B cell (primary cell): ENCODE measurements around the gene CERS5. TPM values are rescaled to one million over a fixed set of nuclear protein-coding genes. Genes with fewer than 3 reads are reported as not detected.

ENCODE experiments used
- ATAC-seq: fragments of 200-7000 bp; cut with Tn5 transposase; one replicate; pipeline ENCODE4 v1.10.0; 2021; ENCODE audit warnings: low read depth, mild to moderate bottlenecking, moderate number of reproducible peaks, moderate library complexity
- CTCF ChIA-PET: fragments of 350-600 bp; sonication (Branson Sonifier 250); formaldehyde crosslinking; loops from one replicate; lab custom pipeline; 2021; ENCODE audit warnings: antibody characterized with exemption, inconsistent platforms; lab: Charles Lee
- POLR2A ChIA-PET: fragments of 350-600 bp; sonication (Branson Sonifier 250); formaldehyde crosslinking; loops from one replicate; lab custom pipeline; 2021; ENCODE audit warnings: antibody characterized with exemption; lab: Charles Lee
- DNase-seq: peaks from one replicate; pipeline ENCODE4 v3.0.0; 2013
- H2AFZ ChIP-seq: 2 replicates; pipeline ENCODE4 v1.6.1; 2012; ENCODE audit warnings: mild to moderate bottlenecking, low read depth, low read length; ENCODE audit not compliant: insufficient read depth, poor library complexity, severe bottlenecking
- H3K27ac ChIP-seq, 2 donors: 1 replicate in 1 of 2; 2 replicates in 1 of 2; pipeline ENCODE4 v1.5.1; 2012 to 2013; ENCODE audit warnings: low read length in 2 of 2, mild to moderate bottlenecking in 2 of 2, moderate library complexity in 1 of 2
- H3K27me3 ChIP-seq, 4 experiments: fragments of 200-600 bp in 1 of 4; sonication (generic) in 1 of 4; replicated peaks in 1 of 4; 1 replicate in 2 of 4; 2 replicates in 2 of 4; pipeline versions ENCODE4 v1.6.1 to v1.7.0; 2013 to 2016; ENCODE audit warnings: low read length in 3 of 4, mild to moderate bottlenecking in 2 of 4, mixed read lengths in 1 of 4, moderate library complexity in 1 of 4; ENCODE audit not compliant: insufficient read depth in 4 of 4, control insufficient read depth in 3 of 4; ENCODE audit errors: control extremely low read depth in 1 of 4
- H3K36me3 ChIP-seq, 2 experiments: replicated peaks in 1 of 2; 1 replicate in 1 of 2; 2 replicates in 1 of 2; pipeline versions ENCODE4 v1.6.1 to v1.7.1; 2013; ENCODE audit warnings: low read length in 1 of 2; ENCODE audit not compliant: insufficient read depth in 2 of 2, control insufficient read depth in 1 of 2; ENCODE audit errors: control extremely low read depth in 1 of 2, extremely low read depth in 1 of 2
- H3K4me1 ChIP-seq, 2 donors: fragments of 200-600 bp in 1 of 2; sonication (generic) in 1 of 2; 1 replicate in 1 of 2; 2 replicates in 1 of 2; pipeline versions ENCODE4 v1.5.1 to v1.6.1; 2013 to 2017; ENCODE audit warnings: low read length in 2 of 2; ENCODE audit not compliant: control insufficient read depth in 2 of 2, insufficient read depth in 2 of 2
- H3K4me2 ChIP-seq: replicated peaks from 2 replicates; pipeline ENCODE3; 2012; ENCODE audit warnings: mild to moderate bottlenecking, low read depth, low read length; ENCODE audit not compliant: poor library complexity, severe bottlenecking
- H3K4me3 ChIP-seq, 5 experiments: fragments of 200-600 bp in 1 of 5; sonication (generic) in 1 of 5; 1 replicate in 3 of 5; 2 replicates in 2 of 5; pipeline versions ENCODE4 v1.5.1 to v1.7.0; 2011 to 2016; ENCODE audit warnings: low read length in 4 of 5, mild to moderate bottlenecking in 4 of 5, low read depth in 2 of 5, control low read depth in 1 of 5, moderate library complexity in 1 of 5; ENCODE audit not compliant: insufficient read depth in 1 of 5; ENCODE audit errors: control extremely low read depth in 1 of 5, extremely low read depth in 1 of 5
- H3K79me2 ChIP-seq: fragments of 200-600 bp; sonication (generic); one replicate; pipeline ENCODE4 v1.6.0; 2016; ENCODE audit warnings: low read length; ENCODE audit not compliant: control insufficient read depth, insufficient read depth
- H3K9ac ChIP-seq: fragments of 200-600 bp; sonication (generic); 2 replicates; pipeline ENCODE4 v1.6.1; 2017; ENCODE audit warnings: mild to moderate bottlenecking, low read length, moderate library complexity
- H3K9me3 ChIP-seq, 3 donors: one replicate each; pipeline versions ENCODE4 v1.6.1 to v1.7.1; 2013; ENCODE audit warnings: low read length in 2 of 3; ENCODE audit not compliant: control insufficient read depth in 2 of 3, insufficient read depth in 1 of 3; ENCODE audit errors: control extremely low read depth in 1 of 3
- H4K20me1 ChIP-seq: 2 replicates; pipeline ENCODE4 v1.6.0; 2012; ENCODE audit warnings: mild to moderate bottlenecking, low read length; ENCODE audit not compliant: insufficient read depth, control insufficient read depth, poor library complexity, severe bottlenecking
- H3K27ac Mint-ChIP-seq: one replicate; pipeline ENCODE4 v1.8.0; 2021; ENCODE audit warnings: mixed read lengths
- H3K27me3 Mint-ChIP-seq: one replicate; pipeline ENCODE4 v1.8.0; 2021; ENCODE audit warnings: mixed read lengths
- H3K4me1 Mint-ChIP-seq: one replicate; pipeline ENCODE4 v1.8.0; 2021; ENCODE audit warnings: mixed read lengths
- H3K4me3 Mint-ChIP-seq: one replicate; pipeline ENCODE4 v1.8.0; 2021; ENCODE audit warnings: mixed read lengths
- H3K9me3 Mint-ChIP-seq: one replicate; pipeline ENCODE4 v1.8.0; 2022; ENCODE audit warnings: mixed read lengths; ENCODE audit not compliant: insufficient read depth
- EZH2 ChIP-seq: IDR thresholded peaks from 2 replicates; pipeline ENCODE4 v1.6.1; 2012; ENCODE audit warnings: borderline replicate concordance, low read depth, mild to moderate bottlenecking, moderate library complexity, low read length; ENCODE audit not compliant: insufficient read depth, poor library complexity, severe bottlenecking
- WGBS: methylation state at CpG from one replicate; pipeline ENCODE4 v1.1.5; 2013; ENCODE audit warnings: missing lambda C conversion rate; ENCODE audit not compliant: insufficient coverage; 5-methylcytosine and 5-hydroxymethylcytosine counted together
- intact Hi-C: fragments of 100-400 bp; cut with micrococcal nuclease; formaldehyde crosslinking; loops from one replicate; pipeline ENCODE4 v1.10.0; 2022
- polyA plus RNA-seq: library from polyadenylated mRNA; depleted of rRNA; stranded (reverse); fragments of >200 nt; gene quantifications from 2 replicates; pipeline ENCODE4 v1.2.3, GENCODE V29; 2012
- total RNA-seq, 2 donors: library from RNA; stranded (reverse); fragments of 120-200 nt in 1 of 2; gene quantifications; 1 replicate in 1 of 2; 2 replicates in 1 of 2; pipeline versions ENCODE4 v1.2.3 to v1.2.4, GENCODE V29; 2013 to 2022
- TF ChIP-seq, protein P1 (sequence below): fragments of 200-600 bp; IDR thresholded peaks from one replicate; pipeline ENCODE4 v1.8.0; 2022; ENCODE audit warnings: antibody characterized with exemption, mild to moderate bottlenecking

Gene CERS5
- total and polyA plus RNA-seq, 2 donors (not counting 1 experiment from before 2014, with no cell fraction given): 32.3 to 72.0 TPM

DNA sequence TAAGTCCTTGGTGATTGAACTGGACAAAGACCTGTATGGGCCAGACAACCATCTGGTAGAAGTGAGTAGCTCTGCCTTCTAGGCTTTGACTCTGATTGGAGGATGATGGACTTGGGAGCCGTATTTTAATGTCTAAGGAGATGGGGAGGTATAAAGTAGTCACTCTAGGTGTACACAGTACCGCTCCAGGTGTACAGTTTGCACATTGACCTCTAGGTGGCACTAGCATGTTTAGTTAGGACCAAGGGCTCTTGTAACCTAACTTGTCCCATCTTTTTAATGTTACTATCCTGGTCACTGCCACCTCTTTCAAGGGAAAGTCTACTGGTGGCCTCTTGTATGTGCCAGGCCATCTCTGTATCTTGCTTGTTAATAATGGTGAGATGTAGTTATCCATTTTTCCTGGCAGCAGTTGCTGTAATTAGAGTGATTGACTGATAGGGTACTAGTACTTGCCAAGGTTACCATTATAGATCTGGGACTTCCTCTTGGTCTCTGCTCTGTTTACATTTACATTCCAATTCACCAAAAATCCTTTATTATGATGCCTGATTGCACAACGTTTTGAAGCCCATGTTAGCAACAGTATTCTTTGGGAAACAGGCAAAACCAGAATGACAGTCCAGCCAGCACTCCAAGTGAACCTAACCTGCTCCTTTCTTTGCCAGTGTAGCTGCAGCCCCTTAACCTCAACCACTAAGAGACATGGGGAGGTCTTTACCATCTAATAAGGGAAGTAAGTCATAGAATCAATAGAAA lies 78.4 kb downstream of the CERS5 start:
- Histone ChIP-seq H2AFZ (no peak overlapping the region), H3K27me3 (no peaks in the 10 kb centered on the region), H3K9me3 (no peaks in the 10 kb centered on the region), H3K4me3 (no peak overlapping the region), H3K4me2 (no peak overlapping the region), H4K20me1 (peaks cover 9% of the 10 kb centered on the region), H3K4me1 (peaks cover 13 to 20% of the 10 kb centered on the region in 2 donors), H3K79me2 (peaks cover 14% of the 10 kb centered on the region), H3K9ac (no peak overlapping the region), H3K36me3 (peaks cover 19 to 65% of the 10 kb centered on the region in 2 experiments), H3K27ac (peak overlapping the region in 1 of 2 donors; percentile 2)
- WGBS: 36% methylated on average over 2 of the region's 3 CpGs
- Mint-ChIP-seq H3K4me1 (peaks cover 37% of the 10 kb centered on the region), H3K27ac (peak overlapping the region; percentile 39), H3K9me3 (no peaks in the 10 kb centered on the region), H3K27me3 (no peaks in the 10 kb centered on the region), H3K4me3 (no peak overlapping the region)
- no peak for TF ChIP-seq EZH2
- TF ChIP-seq, protein P1, sequence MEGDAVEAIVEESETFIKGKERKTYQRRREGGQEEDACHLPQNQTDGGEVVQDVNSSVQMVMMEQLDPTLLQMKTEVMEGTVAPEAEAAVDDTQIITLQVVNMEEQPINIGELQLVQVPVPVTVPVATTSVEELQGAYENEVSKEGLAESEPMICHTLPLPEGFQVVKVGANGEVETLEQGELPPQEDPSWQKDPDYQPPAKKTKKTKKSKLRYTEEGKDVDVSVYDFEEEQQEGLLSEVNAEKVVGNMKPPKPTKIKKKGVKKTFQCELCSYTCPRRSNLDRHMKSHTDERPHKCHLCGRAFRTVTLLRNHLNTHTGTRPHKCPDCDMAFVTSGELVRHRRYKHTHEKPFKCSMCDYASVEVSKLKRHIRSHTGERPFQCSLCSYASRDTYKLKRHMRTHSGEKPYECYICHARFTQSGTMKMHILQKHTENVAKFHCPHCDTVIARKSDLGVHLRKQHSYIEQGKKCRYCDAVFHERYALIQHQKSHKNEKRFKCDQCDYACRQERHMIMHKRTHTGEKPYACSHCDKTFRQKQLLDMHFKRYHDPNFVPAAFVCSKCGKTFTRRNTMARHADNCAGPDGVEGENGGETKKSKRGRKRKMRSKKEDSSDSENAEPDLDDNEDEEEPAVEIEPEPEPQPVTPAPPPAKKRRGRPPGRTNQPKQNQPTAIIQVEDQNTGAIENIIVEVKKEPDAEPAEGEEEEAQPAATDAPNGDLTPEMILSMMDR: peak; percentile 93
- DNase-seq (peak; percentile 77), ATAC-seq (peak; percentile 15)
- ChIA-PET CTCF (interaction anchor here (0.6 to 17.2 kb wide), 24 partner anchors 8 to 90 kb away, joined by 3 to 343 read pairs (median 4); partner anchors contain the start of genes CERS5, COX14 and GPD1), POLR2A (no interaction called here)
- intact Hi-C loops: loop anchor here (1.0 to 2.0 kb wide), 2 partner anchors 44 to 87 kb away; no protein-coding TSS in a partner anchor

- Histone ChIP-seq H3K36me3 (peaks cover 18 to 57% of the 10 kb centered on the region in 2 experiments), H4K20me1 (peaks cover 9% of the 10 kb centered on the region), H2AFZ (no peak overlapping the region), H3K4me3 (no peak overlapping the region), H3K9me3 (no peaks in the 10 kb centered on the region), H3K4me1 (peaks cover 13 to 20% of the 10 kb centered on the region in 2 donors), H3K27ac (peak overlapping the region in 1 of 2 donors; percentile 2), H3K79me2 (peaks cover 14% of the 10 kb centered on the region), H3K4me2 (no peak overlapping the region), H3K27me3 (no peaks in the 10 kb centered on the region), H3K9ac (no peak overlapping the region)
- H3K4me1 Mint-ChIP-seq: peaks cover 41% of the 10 kb centered on the region
- ATAC-seq (no peak), DNase-seq (no peak)
- H3K27me3 Mint-ChIP-seq: no peaks in the 10 kb centered on the region
- WGBS: 85% methylated on average over 2 of the region's 3 CpGs
- intact Hi-C loops: loop anchor here (1.0 to 2.0 kb wide), 2 partner anchors 45 to 87 kb away; no protein-coding TSS in a partner anchor
- H3K27ac Mint-ChIP-seq: peak overlapping the region; percentile 51
- TF ChIP-seq EZH2: no peak
- TF ChIP-seq, protein P1: no peak
- ChIA-PET POLR2A (no interaction called here), CTCF (interaction anchor here (0.6 to 17.2 kb wide), 17 partner anchors 8 to 91 kb away, joined by 3 to 343 read pairs (median 4); partner anchors contain the start of genes CERS5, COX14 and GPD1)
- no peaks in the 10 kb centered on the region for H3K9me3 Mint-ChIP-seq
- no peak overlapping the region for H3K4me3 Mint-ChIP-seq
These were observed 79.2 kb downstream of the CERS5 start for GRCh38 chr12:50087995-50088394.
